MV-4-11 (cell line): ENCODE data around the gene RNU1-4.
A peak's percentile ranks its signal among the peaks of the same experiment; 100 is the strongest.
"Not testable (repeated sequence)": the region's sequence is repeated elsewhere in the genome, so short reads cannot be mapped to it uniquely, and the experiment has no call there.

ENCODE experiments used
- DNase-seq: peaks from one replicate; lab custom pipeline; 2025; lab: John Stamatoyannopoulos, UW

RNU1-4 gene

DNA sequence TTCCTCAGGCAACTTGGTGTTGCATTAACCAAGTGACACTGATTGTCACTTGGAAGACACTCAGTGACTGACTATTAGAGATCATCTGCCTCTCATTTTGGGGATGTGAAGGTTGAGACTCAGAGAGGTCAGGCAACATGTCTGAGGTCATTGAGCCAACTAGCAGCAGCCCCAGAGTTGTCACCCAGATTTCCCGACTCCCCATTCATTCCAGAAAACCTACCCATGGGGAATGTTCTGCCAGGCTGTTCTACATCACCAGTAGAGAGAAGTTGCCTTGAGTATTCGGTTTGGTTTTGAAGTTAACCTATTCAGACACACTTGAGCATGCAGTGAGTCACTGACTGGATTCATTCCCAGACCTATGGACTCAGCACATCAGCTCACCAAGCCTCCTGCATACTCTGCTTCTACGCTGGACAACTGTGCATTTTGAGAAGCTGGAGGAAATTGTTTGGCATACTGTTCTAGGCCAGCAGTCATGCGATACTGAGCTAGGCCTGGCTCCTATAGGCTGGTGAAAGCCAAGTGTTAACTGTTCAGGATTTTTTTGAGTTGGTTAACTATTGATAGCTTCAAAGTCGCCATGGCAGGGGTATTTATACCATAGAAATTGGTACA, 29.9 kb downstream of the RNU1-4 start:
- DNase-seq, result not testable (repeated sequence)

DNA sequence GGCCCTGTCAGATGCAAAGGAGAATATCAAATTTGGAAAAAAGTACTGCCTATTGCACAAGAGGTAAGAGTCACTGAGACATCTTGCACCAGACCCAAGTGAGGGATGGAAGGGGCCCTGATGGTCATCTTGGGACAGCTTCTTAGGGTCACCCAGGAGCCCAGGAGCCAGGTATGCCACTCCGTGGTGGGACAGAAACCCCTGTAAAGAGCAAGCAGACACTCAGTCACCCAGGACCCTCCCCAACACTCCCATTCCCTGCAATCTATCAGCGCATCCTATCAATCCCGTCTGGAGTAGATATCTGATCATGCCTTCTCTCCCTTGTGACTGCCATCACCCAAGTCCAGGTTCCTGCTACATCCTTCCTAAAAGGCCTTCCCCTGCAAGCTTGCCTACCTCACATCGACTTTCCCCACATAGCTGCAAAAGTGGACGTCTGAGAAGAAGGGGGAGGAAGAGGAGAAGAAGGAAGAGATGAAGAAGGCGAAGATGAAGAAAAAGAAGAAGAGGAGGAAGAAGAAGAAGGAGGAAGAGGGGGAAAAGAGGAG, 30.7 kb downstream of the RNU1-4 start:
- not testable (repeated sequence) for DNase-seq

DNA sequence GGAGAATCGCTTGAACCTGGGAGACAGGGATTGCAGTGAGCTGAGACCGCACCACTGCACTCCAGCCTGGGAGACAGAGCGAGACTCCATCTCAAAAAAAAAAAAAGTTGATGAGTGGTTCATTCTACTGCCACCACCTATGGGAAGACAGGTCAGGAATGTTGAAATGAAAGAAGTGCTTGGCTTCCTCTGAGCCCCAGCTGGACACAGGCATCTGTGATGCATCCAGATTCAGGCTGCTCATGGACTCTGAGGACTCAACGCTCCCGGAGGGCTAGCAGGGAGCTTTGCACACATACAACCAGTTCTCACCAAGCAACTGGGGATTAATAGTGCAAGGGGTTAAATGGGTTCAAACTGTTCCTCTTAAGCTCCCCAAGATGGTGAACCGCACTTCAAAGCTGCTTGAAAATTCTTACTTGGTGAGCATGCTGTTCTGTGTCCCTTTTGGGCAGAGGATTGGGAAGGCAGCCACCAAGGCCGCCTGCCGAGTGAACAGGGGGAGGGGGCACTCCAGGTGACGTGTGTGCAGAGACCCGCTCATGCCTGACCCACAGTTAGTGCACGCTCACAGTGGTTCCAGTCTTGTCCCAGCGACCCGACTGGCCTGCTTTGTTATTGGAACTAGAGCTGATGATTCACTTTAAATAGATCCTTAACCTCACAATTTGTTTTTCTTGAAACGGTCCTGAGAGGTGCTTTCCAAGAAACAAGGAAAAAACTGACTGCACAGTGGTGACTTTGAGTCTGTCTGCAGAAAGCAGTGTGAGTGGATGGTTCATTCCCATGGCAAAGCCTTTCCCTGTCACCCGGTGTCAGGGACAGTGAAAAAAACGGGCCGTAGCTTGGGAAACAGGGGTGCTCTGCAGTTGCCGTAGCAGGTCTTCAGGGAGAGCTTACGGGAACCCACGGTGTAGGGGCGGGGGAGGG, 32.2 kb downstream of the RNU1-4 start:
- DNase-seq, result not testable (repeated sequence)

DNA sequence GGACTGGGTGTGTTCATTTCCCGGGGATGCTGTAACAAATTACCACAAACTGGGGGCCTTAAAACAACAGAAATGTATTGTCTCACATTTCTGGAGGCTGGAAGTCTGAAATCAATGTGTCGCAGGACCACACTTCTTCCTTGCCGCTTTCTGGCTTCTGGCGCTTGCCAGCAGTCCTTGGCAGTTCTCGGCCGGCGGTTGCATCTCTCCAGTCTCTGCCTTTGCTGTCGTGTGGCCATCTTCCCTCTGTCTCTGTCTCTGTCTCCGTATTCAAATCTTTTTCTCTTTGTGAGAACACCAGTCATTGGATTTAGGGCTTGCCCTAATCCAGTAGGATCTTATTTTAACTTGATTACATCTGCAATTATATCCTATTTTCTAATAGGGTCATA, 32.9 kb downstream of the RNU1-4 start:
- DNase-seq, result not testable (repeated sequence)

GRCh38 chr1:16773723-16774122, 33.4 kb downstream of the RNU1-4 start:
- not testable (repeated sequence) for DNase-seq

DNA sequence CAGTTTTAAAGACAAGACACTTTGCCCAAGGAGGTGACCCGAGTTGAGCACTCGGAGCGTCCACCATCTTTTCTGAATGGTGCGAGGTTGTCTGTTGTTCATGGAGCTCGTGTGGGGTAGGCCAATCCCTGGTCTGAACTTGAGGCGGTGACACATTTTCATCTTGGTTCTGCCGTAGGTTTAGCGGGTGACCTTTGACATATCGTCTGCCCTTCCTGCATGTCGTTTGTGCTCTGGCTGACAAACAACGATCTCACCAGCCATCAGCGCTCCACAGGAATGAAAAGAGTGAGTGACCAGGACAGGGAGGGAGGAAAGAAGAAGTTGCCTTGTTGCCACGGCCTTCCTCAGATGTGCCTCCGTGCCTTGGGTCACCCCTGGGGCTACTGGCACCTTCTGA, 34.5 kb downstream of the RNU1-4 start:
- not testable (repeated sequence) for DNase-seq

- not testable (repeated sequence) for DNase-seq
These were observed 35.0 kb downstream of the RNU1-4 start for GRCh38 chr1:16775290-16775689.

DNA sequence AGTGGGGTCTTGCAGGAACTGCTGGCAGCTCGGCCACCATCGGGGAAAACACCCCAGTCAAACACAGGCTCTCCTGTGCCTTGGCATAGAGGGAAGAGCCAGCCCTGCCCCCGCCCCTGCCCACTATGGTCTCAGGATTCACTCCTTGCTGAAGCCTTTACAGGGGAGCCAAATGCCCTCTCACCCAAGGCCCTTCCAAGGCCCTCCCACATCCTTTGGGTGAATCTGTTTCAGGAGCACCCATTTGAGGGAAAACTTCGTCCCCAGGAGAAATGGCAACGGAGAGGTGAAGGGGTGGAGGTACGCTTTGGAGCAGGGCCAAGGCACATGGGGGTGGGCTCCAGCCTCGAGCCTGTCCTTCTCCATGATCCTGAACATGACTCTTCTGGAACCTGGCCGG, 35.9 kb downstream of the RNU1-4 start:
- DNase-seq, result not testable (repeated sequence)

- not testable (repeated sequence) for DNase-seq
These were observed 36.5 kb downstream of the RNU1-4 start for GRCh38 chr1:16776835-16777234.

GRCh38 chr1:16777821-16778220, 37.5 kb downstream of the RNU1-4 start:
- DNase-seq, result not testable (repeated sequence)

GRCh38 chr1:16779525-16779924, 39.2 kb downstream of the RNU1-4 start:
- DNase-seq, result not testable (repeated sequence)

DNA sequence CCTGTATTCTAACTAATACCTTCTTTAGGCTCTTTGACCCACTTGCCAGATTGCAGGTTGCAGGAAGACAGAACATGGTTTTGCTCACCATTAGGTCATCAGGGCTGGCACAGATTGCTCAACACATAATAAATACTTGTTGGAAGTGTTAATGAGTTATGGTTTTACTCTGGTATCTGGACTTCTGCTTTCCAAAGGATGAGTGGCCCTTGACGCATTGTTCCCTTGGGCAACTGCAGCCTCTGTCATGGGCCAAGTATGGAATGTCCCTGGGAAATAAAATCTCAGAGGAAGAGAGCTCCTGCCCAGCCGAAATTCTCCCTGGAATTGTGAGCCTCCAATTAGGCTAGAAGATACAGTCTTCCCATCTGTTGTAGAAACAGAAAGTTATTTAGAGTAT, 40.7 kb downstream of the RNU1-4 start:
- not testable (repeated sequence) for DNase-seq

DNA sequence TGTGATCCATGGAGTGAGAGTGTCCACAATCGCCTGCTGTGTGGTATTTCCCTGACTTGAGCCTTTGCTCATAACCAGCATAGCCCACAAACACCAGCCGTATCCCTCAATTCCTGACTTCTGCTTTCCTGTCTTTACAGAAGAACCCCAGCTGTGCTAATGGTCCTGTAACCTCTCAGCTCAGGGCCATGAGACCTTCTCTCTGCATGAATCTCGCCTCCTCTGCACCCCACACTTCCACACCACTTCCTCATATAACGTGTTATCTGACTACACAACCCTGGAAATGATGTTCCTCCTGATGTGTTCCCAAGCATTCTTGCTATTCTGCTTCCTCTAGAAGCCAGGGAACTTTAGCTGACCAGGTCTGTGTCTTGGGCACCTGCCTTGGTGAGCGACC, 41.3 kb downstream of the RNU1-4 start:
- peak; percentile 72 for DNase-seq

- not testable (repeated sequence) for DNase-seq
These were observed 44.6 kb downstream of the RNU1-4 start for GRCh38 chr1:16784955-16785354.

DNA sequence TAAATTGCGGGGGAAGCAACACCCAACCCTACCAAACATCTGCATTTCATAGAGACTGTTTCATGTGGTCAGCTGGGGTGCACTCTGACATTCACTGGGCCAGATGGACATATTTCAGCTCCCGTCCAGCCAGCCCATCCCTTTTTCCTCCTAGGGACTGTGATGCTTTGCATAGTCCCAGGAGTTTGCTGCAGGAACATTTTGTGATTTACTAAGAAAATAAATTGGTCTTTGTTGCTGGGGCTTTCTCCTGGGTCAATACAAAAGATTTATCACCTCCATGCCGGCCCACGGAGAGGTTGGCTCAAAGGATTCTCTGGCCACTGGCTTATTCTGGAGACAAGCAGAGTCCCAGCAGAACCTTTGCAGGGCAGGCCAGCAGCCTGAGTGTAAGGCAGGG, 46.0 kb downstream of the RNU1-4 start:
- not testable (repeated sequence) for DNase-seq

DNA sequence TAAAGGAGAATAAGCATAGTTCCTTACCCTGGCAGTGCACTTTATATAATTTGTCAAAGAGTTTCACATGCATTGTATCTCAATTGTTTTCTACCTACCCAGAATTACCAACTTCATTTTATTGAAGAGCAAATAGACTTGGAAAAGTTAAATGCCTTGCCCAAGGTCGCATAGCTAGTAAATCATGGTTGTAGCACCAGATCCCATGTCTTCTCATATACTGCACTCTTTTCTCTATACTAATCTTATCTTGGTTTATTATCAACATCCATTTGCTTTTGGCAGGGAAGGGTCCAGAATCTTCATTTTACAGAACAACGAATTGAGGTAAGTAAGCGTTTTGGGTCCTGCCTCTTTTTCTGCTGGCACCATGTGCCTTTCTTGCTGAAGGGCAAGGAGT, 46.9 kb downstream of the RNU1-4 start:
- not testable (repeated sequence) for DNase-seq

- DNase-seq, result not testable (repeated sequence)
These were observed 47.4 kb downstream of the RNU1-4 start for GRCh38 chr1:16787711-16788110.
